ENCODE measurements around the gene FARP1. TPM values are rescaled to one million over a fixed set of nuclear protein-coding genes. Genes with fewer than 3 reads are reported as not detected.

The FARP1 gene
- total RNA-seq, 1 donor from 2014 or later = 289 TPM

DNA sequence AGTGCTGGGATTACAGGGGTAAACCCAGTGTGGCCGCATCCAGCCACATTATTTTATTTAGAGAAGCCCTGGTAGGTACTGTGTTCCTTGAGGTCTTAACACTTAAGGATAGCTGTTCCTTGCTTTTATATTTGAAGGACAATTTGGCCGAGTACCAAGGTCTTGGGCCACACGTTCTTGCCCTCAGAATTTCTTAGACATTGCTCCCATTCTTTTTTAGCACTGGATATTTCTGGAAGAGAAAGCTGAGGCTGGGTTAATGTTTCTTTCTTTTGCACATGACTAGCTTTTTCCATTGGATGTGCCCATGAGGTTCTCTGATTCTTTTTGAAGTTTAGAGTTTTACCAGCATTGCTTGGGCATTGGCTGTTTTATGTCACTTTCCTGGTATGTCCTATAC lies 39.7 kb downstream of the FARP1 start:
- Mint-ChIP-seq H3K9me3 (peaks cover 6% of the 10 kb centered on the region), H3K36me3 (peaks cover 21% of the 10 kb centered on the region), H3K4me1 (peaks cover 51% of the 10 kb centered on the region), H3K27ac (peak overlapping the region; percentile 71), H3K27me3 (ENCODE audit: low read depth) (no peaks in the 10 kb centered on the region), H3K4me3 (no peak overlapping the region)
- no peak for DNase-seq (ENCODE audit: low spot score in 2 of 2, unreplicated experiment in 2 of 2)
- TF ChIP-seq, protein P1, sequence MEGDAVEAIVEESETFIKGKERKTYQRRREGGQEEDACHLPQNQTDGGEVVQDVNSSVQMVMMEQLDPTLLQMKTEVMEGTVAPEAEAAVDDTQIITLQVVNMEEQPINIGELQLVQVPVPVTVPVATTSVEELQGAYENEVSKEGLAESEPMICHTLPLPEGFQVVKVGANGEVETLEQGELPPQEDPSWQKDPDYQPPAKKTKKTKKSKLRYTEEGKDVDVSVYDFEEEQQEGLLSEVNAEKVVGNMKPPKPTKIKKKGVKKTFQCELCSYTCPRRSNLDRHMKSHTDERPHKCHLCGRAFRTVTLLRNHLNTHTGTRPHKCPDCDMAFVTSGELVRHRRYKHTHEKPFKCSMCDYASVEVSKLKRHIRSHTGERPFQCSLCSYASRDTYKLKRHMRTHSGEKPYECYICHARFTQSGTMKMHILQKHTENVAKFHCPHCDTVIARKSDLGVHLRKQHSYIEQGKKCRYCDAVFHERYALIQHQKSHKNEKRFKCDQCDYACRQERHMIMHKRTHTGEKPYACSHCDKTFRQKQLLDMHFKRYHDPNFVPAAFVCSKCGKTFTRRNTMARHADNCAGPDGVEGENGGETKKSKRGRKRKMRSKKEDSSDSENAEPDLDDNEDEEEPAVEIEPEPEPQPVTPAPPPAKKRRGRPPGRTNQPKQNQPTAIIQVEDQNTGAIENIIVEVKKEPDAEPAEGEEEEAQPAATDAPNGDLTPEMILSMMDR (IDR thresholded peaks at IDR 0.05; ENCODE audit: unreplicated experiment) = no peak

DNA sequence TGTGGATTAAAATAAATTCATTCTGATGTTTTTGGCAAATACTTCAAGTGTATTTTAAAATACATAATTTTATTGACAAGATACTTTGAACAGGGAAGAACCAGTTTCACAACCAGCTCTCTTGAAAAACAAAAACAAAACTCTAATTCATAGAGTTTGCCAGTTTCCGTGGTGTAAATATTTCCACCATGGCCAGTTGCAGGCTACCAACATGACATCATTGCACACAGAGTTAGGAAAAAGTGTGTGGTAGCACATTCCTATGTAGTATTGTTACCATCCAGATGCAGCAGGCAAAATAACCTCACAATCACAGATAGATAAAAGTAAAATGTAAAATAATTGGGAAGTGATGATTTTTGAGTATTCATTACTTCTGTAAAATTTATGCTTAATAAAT lies 41.9 kb downstream of the FARP1 start:
- Mint-ChIP-seq H3K27ac (peak overlapping the region; percentile 79), H3K4me3 (no peak overlapping the region), H3K4me1 (peaks cover 71% of the 10 kb centered on the region), H3K9me3 (peaks cover 6% of the 10 kb centered on the region), H3K27me3 (ENCODE audit: low read depth) (no peaks in the 10 kb centered on the region), H3K36me3 (peaks cover 9% of the 10 kb centered on the region)
- TF ChIP-seq, protein P1 (IDR thresholded peaks at IDR 0.05; ENCODE audit: unreplicated experiment) = no peak
- DNase-seq (ENCODE audit: low spot score in 2 of 2, unreplicated experiment in 2 of 2) = no peak

DNA sequence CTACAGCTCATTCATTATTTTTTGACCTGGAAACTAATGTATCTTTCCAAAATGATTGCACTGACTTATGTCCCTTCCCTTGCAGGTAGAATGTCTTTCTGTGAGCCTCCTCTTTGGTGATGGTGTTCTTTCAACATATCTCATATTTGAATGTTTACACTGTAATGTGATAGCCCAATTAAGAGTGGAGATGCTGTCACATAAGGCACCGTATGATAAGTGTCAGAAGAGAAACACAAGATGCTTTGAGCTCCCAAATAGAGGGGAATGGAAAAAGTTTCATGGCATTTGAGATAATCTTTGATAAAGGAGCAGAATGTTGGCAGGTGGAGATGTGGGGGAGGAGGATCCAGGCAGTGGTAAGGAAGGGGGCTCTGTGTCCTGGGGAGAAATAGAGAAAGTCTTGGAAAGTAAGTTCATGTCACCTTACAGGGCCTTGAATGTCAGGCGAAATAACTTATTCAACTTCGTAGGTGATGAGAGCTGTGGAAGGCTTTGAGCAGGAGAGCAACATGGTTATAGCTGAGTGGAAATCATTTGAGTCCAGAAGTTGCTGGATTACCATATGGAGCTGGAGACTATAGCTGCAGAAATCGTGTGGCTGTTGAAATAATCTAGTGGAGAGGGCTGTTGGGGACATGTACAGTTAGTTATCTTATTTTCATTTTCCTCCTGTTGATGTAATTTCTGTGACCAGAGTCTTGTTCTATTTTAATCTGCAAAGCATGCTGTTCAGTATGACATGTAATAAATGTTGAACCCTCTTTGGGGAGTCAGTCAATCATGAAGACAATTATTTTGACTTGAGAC lies 44.5 kb downstream of the FARP1 start:
- Mint-ChIP-seq H3K27ac (peak overlapping the region; percentile 90), H3K27me3 (ENCODE audit: low read depth) (no peaks in the 10 kb centered on the region), H3K36me3 (peaks cover 3% of the 10 kb centered on the region), H3K4me3 (no peak overlapping the region), H3K9me3 (peaks cover 3% of the 10 kb centered on the region), H3K4me1 (peaks cover 74% of the 10 kb centered on the region)
- no peak for DNase-seq (ENCODE audit: low spot score in 2 of 2, unreplicated experiment in 2 of 2)
- TF ChIP-seq, protein P1 (IDR thresholded peaks at IDR 0.05; ENCODE audit: unreplicated experiment) = no peak

DNA sequence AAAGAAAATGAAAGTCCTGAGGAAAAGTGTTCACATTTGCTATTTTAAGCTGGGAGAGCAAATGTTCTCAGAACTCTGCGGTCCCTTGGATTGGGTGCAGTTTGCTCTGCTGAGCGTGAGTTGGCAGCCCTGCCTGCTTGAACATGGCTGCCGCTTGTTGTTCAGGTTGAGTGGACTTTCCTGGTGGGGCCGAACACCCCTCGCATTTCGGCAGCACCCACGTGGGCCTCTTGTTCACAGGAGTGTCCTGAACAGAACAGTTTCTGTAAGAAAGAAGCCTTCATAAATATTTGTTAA lies 45.0 kb downstream of the FARP1 start:
- no peak for DNase-seq (ENCODE audit: low spot score in 2 of 2, unreplicated experiment in 2 of 2)
- H3K9me3 Mint-ChIP-seq = peaks cover 3% of the 10 kb centered on the region
- TF ChIP-seq, protein P1 (IDR thresholded peaks at IDR 0.05; ENCODE audit: unreplicated experiment) = no peak
- H3K4me1 Mint-ChIP-seq = peaks cover 76% of the 10 kb centered on the region
- H3K4me3 Mint-ChIP-seq = no peak overlapping the region
- H3K27ac Mint-ChIP-seq = peak overlapping the region; percentile 90
- no peaks in the 10 kb centered on the region for H3K27me3 Mint-ChIP-seq (ENCODE audit: low read depth)
- H3K36me3 Mint-ChIP-seq = peaks cover 3% of the 10 kb centered on the region

DNA sequence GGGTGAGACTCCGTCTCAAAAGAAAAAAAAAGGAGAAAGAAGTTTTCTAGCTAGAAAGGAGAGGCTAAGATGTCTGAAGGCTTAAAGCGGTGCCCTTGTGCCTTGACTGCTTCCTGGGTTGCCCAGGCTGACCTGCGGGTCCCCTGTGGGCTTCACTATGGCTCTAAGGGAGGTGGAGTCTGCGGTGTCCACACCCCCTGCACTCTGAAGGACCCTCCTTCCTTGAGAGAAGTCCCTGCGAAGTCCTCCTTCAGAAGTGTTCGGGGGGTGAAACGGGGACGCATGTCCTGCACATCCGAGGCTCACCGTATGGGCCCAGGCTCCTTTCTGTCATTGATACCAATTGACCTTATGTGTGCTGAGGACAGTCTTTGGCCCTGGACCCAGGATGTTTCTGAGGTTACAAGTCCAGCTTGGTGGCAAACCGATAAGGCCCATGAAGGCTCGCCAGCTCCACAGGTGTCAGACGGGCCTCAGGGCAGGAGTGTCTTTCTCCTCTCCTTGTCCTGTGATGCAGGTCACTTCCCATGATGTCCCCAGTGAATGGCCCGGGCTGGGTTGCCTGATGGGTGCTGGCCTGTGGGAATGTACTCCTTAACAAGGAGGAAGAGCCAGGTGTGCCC lies 45.8 kb downstream of the FARP1 start:
- H3K27ac Mint-ChIP-seq = peak overlapping the region; percentile 90
- no peaks in the 10 kb centered on the region for H3K27me3 Mint-ChIP-seq (ENCODE audit: low read depth)
- no peak overlapping the region for H3K4me3 Mint-ChIP-seq
- H3K9me3 Mint-ChIP-seq = peaks cover 3% of the 10 kb centered on the region
- DNase-seq (ENCODE audit: low spot score in 2 of 2, unreplicated experiment in 2 of 2) = no peak
- peaks cover 74% of the 10 kb centered on the region for H3K4me1 Mint-ChIP-seq
- TF ChIP-seq, protein P1 (IDR thresholded peaks at IDR 0.05; ENCODE audit: unreplicated experiment) = no peak
- peaks cover 3% of the 10 kb centered on the region for H3K36me3 Mint-ChIP-seq

Measured in mesothelial cell of epicardium (in vitro differentiated cells).